ENCODE results near the gene PTDSS2.
A peak's percentile ranks its signal among the peaks of the same experiment; 100 is the strongest.

Gene PTDSS2

DNA sequence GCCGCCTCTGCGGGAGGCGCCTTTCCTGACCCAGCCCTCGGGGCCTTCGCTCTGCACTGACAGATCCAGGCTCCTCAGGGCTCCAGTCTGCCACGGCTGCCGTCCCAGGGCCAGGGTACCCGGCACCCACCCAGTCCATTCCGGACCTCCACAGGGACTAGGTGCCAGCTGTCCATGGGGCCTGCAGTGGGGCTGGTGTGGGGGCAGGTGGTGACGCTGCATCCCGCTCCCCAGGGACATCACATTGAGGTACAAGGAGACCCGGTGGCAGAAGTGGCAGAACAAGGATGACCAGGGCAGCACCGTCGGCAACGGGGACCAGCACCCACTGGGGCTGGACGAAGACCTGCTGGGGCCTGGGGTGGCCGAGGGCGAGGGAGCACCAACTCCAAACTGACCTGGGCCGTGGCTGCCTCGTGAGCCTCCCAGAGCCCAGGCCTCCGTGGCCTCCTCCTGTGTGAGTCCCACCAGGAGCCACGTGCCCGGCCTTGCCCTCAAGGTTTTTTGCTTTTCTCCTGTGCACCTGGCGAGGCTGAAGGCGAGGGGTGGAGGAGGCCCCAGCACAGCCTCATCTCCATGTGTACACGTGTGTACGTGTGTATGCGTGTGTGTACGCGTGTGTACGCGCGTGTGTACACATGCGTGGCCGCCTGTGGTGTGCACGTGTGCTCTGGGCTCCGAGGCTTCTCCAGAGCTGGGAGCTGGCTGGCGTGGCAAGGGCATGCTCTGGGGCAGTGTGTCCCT lies 40.3 kb downstream of the PTDSS2 start:
- DNase-seq (ENCODE audit: low spot score) = no peak

DNA sequence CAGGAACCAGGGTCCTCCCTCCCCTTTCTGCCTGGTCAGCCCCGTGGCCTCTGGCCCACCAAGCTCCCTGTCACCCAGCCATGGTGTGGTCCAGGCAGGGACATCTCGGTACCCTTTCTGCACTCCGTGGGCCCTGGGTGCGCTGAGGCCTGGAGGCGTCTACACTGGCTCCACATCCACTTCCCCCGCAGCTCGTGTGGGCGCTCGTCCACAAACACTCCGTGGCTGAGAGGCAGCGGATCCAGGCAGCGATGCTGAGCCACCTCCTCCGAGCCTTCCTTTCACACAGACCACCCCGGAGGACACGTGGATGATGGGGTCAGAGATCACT lies 40.8 kb downstream of the PTDSS2 start:
- DNase-seq (ENCODE audit: low spot score) = no peak

DNA sequence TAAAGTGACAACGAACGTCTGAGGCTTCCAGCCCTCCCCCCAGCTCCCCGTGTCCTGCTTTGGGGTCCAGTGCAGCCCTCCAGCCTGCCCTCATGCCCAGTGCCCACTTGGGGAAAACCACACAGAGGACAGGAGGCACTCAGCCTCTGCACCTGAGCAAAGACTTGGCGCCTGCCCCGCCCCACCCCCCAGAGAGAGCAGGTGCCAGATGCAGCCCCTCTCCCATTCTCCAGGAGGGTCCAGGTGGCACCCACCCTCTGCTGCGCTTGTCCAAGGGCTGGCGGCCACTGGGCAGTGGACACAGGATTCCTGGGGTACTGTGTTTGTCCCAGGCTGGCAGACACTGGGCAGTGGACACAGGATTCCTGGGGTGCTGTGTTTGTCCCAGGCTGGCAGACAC lies 41.3 kb downstream of the PTDSS2 start:
- no peak for DNase-seq (ENCODE audit: low spot score)

DNA sequence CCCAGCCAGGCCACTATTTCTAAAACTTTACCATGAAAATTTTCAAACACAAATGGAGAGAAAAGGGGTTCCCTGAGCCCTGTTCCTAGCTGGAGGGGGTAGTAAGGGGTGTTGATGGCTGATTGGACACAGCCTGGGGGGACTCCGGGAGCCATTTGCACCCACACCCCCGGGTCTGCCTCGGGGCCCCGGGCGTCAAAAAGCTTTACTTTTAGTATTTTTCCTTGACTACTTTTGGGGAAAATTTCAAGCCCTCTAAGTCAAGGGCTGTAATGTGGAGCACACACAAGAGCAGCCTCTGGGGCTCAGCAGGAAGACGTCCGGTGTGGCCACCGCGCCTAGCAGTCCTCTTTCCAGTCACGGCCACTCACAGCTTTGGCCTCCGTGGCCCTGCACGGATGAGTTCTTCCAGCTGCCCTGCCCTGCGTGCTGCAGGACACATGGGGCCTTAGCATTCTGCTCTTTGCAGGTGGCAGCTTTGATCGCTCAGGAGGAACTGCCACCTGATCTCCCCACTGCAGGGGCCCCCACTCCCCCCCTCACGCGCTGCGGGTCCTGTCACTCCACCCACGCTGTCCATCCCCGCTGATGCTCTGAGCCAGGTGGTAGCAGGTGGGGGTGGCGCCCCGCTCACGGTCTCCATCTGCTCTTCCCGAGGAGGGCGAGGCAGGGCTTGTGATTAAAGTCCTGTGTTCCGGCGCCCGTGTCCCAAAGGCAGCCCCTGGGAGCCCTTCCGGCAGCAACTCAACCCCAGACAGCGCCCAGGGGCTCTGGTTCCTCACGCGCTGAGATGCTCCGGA lies 42.5 kb downstream of the PTDSS2 start:
- DNase-seq (ENCODE audit: low spot score) = peak; percentile 45

DNA sequence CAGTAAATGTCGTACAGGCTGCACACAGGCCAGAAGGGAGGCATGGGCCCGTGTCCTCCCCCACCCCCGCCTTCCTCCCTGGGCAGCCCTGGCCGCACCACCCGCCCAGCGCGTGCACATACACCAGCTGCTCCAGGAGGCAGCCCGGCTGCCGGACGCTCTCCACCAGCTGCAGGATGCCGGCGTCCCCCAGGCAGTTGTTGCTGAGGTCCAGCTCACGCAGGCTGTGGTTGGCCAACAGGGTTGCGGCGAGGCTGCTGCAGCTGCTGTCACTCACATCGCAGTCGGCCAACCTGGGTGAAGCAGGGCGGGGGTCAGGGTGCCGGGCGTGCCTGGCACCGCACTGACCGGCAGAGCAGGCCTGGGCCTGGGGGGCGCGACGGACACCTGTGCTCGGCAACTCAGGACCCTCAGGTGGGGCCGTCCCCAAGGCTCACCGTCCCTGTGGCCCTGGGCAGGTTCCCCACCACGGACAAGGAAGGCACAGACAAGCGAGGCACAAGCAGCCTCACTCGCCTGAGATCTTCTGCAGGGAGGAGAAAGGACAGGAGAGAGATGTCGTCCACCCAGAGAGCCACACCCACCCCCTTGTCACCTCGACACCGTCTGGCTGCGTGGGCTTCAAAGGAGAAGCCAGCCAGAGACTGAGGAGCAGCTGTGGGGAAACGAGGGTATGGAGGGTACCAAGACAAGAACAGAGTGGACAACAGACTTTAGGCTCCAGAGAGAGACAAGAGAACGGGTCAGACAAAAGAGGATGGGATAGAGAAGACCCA lies 44.9 kb downstream of the PTDSS2 start:
- DNase-seq (ENCODE audit: low spot score) = peak; percentile 34

DNA sequence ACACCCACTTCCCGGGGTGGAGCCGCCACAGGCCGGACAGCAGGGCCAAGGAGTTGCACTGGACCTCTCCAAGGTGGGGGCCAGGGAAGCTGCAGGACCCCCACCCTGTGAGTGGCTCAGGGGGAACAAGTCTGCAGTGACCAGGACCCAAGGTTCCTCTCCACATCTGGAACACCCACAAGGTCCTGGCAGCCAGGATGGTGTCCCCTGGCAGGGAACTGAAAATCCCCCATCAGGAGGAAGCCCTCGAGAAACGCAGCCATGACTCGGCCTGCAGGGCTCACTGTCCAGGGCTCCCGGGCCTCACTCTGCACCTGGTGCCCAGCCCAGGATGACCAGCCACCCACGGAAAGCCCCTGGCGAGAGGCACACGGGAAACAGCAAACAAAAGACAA lies 45.5 kb downstream of the PTDSS2 start:
- DNase-seq (ENCODE audit: low spot score) = no peak

DNA sequence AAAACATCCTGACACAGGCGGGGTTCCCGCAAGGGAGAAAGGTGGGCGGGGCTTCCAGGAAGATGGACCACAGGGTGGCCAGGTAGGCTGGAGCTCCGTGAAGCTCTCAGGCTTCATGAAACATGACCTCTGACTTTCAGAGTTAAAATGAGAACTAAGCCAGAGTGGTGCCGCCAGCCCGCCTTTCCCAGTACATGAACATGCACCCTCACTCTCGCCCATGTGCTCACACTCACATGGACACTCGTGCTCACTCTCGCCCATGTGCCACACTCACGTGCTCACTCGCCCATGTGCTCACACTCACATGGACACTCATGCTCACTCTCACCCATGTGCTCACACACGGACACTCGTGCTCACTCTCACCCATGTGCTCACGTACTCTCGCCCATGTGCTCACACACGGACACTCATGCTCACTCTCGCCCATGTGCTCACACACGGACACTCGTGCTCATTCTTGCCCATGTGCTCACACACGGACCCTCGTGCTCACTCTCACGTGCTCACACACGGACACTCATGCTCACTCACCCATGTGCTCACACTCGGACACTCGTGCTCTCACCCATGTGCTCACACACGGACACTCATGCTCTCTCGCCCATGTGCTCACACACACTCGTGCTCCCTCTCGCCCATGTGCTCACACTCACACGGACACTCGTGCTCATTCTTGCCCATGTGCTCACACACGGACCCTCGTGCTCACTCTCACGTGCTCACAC lies 46.9 kb downstream of the PTDSS2 start:
- no peak for DNase-seq (ENCODE audit: low spot score)

DNA sequence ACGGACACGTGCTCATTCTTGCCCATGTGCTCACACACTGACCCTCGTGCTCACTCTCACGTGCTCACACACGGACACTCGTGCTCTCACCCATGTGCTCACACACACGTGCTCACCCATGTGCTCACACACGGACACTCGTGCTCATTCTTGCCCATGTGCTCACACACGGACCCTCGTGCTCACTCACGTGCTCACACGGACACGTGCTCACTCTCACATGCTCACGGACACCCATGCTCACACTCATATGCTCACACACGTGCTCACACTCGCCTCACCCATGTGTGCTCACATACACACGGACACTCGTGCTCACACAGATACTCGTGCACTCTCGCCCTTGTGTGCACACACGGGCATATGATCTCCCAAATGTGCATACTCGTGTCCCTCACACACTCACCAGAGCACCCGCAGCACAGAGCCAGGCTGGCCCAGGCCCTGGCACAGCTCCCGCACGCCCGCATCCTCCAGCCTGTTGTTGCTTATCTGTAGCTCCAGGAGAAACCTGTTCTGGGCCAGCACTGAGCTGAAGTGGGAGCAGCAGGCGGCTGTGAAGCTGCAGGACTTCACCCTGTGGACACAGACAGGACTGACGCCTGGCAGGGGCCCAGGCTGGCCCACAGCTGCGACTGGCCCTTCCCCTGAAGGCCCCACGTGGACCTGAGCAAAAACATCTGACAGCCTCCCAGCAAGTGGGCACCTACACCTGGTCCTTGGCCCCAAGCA lies 47.7 kb downstream of the PTDSS2 start:
- DNase-seq (ENCODE audit: low spot score) = no peak

DNA sequence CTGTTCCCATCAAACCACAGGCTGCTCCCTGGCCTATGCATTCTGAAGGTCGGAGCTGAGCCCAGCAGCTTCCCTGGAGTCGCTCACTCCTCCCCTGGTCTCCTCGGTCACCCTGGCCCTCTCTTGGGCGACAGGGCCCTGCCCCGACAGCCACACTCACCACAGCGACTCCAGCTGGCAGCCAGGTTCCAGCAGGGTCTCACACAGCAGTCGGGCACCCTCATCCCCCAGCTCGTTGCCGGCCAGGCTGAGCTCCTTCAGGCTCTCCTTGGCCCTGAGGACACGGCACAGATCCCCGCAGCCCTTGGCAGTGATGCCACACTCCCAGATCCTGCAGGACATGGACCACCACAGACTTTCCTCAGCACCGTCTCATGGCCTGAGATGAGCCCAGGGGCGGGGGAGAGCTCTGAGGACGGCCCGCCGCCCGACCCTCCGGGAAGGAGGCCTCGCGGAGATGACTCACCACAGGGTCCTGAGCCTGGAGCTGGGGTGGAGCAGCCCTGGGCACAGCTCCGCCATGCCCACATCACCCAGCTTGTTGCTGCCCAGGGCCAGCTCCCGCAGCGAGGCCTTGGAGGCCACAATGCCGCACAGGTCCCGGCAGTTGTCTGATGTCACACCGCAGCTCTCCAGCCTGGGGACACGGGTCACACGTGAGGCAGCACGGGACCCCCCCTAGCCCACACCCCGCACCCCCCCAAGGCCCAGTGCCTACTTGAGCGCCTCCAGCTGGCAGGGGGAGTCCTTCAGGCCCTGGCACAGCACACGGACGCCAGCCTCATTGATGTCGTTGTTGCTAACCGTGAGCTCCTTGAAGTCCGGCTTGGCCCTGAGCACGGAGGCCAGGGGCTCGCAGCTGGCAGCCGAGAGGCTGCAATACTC lies 48.5 kb downstream of the PTDSS2 start:
- DNase-seq (ENCODE audit: low spot score) = peak; percentile 27

DNA sequence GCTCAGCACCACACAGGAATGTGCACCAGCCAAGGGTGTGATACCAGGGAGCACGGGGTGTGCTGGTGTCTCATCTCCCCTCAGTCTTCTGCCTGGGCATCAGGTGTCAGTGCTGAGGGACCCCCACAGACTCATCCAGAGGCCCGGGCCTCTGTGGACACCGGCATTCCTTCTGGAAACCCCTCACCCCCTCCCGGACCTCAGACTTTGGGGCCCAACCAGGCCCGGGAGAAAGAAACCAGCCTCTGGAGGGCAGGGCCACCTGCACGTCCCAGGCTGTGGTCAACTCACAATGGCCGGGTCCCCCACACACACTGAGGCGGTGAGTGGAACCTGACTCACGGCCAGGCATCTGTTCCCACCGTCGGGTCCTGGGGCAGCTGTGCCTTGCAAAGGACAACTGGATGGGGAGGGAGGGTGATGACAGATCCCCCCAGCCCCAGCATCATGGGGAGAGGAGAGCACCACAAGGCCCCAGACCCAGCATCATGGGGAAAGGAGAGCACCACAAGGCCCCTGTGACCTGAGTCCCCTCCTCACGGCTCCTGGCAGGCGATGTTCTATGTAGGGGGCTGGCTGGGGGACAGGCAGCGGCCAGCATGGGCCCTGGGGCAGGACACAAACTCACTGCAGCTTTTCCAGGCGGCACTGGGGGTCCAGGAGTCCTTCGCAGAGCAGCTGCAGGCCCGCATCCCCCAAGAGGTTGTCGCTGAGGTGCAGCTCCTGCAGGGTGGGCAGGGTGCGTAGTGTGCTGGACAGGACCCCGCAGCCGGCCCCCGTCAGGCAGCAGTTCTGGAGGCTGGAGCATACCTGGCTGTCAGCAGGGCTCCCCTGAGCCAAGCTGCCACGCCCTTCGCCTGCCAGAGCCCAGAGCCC lies 49.4 kb downstream of the PTDSS2 start:
- no peak for DNase-seq (ENCODE audit: low spot score)

DNA sequence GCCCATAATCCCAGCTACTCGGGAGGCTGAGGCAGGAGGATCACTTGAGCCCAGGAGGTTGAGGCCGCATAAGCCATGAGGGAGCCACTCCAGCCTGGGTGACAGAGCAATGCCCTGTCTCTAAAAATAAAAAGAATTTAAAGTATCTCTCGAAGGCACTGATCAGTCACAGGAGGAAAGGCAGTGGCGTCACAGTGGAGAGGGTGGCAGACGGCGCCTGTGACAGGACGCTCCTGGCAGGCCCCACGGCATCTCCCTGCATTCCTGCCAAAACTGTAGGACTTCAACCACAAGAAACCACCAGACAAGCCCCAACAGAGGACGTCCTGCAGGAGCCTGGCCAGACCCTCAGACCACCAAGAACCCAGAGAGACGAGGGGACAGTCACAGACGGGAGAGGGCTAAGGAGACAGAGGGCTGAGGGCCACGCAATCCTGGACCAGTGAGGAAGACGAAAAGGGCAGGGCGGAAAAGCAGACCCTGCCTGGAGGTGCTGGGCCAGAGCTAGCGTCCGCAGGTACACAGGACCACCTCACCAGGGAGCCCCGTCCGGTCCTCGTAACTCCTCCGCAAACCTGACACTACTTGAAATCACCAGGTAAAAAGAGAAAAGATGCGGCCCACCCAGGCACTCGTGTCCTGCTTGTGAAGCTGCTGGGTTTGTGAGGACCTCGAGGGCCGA lies 51.1 kb downstream of the PTDSS2 start:
- DNase-seq (ENCODE audit: low spot score) = no peak

DNA sequence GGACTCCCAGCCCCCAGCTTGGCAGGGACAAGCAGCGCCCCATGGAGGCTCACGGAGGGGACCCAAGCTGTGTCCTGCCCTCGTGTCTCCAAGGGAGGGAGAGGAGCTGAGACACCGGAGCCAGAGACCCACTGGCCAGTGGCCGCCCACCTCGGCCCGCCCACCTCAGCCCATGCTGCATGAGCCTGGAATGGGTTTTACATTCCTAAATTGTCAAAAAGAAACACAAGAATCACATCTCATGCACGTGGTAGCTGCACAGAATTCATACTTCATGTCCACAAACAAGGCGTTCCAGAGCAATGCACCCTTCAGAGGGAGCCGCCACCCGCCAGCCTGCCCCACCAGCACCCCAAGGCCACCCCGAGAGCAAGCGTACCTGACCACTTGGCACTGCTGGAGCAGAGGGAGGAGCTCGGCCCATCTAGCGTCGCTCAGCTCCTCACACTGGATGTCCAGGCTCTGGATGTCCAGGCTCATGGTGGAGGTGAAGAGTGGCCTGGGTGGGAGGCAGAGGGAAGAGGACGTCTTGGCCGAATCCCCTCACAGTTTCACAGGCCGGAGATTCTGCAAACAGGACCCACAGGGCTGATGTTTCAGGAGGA lies 51.7 kb downstream of the PTDSS2 start:
- DNase-seq (ENCODE audit: low spot score) = no peak

DNA sequence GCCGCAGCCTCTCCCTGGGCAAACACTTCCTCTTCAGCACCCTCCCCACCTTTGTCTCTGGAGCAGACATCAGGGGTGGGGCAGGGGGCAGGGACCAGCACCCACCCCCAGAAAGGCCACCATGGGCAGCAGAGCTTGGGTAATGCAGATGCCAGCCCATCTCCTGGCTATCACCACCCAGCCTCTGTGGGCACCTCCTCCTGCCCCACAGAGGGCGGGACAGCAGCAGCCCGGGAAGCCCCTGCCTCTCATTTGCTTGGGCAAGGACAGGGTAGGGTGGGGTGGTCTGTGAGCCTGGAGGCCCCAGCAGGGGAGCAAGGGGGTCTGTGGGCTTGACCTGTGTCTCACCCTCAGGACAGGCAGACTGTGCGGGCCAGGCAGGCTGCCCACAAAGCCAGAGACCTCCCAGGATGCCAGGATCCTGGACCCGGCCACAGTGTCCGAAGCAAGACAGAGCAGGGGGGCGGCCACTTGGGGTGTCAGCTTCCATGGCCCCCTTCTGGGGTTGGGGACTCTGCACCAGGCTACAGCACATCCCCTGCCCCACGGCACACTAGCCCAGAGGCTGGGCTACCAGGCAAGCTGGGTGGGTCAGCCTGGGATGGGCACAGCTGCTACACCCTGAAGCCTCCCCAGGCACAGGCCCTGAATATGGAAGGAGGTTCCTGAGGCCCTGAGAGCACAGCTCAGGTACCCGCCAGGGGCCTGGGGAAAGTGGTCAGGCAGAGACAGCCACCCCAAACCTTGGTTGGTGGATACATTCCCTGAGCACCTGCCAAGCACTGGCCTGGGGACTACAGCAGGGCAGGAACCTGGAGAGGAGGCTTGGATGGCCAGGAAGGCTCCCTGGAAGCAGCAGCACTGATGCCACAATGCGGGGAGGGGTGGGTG lies 52.5 kb downstream of the PTDSS2 start:
- DNase-seq (ENCODE audit: low spot score) = no peak

DNA sequence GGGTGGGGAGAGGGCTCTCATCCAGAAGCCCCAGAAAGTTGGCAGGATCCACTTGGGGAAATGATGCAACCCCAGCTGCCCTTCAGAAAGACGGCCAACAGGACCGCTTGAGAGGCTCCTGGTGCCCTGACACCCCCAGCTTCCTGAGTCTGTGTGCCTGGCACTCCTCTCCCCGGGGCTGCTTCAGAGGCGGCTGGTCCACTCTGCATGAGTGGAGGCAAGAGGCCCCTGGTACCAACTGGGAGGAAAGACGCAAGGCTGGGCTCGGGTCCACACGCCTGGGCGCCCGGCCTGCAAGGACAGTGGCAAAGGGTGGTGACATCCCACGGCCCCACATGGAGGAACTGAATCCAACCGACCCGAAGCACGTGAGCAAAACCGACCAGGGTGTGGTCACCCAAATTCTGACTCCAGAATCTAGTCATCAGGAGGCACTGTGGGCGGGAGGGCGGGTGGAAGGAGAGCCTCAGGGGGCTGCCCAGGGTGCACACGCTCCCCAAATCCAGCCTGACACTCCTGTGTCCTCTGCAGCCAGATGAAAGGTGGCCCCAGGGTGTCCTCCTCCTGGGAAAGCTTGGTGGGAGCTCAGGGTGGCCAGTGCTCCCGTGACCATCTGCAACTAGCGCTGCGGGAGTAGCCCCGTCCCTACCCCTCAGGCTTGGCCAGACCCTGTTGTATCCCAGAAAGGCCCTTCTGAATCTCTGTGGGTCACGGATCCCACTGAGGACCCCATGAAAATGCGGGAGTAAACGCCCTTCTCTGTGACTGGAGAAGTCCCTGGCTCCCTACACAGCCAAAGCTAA lies 53.3 kb downstream of the PTDSS2 start:
- no peak for DNase-seq (ENCODE audit: low spot score)

DNA sequence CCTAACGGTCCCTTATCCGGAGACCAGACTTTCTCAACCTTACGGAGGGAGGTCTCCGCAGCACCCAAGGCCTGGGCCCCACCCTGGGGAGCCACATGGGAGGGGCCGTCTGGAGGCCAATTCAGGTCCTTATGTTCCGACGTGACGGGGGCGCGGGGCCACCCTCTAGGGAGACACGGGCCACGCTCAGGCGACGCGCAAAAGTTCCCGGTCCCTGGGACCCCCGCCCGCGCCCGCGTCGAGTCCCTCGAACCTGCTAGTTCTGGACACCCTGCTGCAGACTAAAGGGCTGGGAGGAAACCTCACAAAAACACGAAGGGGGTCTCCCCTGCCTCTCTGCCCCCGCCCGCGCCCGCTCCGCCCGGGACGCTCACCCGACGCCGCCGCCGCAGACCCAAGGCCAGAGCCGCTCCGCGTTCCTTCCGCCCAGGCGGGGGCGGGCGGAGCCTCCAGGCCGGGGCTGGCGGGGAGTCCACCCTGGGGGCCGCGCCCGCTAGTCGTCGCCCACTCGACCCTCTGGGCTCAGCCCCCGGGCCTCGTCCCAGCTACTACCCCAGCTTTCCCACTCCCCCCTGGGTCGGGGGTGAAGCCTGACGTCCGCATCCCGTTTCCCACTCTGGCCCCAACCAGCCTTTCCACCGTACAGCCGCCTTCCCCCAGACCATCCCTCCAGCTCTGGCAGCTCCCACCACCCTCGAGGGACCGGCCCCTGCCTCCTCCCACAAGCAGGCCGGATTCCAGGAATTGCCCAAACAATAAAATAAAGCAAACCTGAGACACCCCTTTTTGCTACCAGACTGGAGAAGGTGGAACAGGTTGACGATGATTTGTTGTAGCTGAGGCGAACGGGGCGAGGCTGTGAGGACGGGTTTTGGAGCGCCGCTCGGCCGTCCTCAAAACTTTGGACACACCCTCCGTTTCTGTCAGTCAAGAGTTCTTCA lies 54.2 kb downstream of the PTDSS2 start:
- DNase-seq (ENCODE audit: low spot score) = no peak

DNA sequence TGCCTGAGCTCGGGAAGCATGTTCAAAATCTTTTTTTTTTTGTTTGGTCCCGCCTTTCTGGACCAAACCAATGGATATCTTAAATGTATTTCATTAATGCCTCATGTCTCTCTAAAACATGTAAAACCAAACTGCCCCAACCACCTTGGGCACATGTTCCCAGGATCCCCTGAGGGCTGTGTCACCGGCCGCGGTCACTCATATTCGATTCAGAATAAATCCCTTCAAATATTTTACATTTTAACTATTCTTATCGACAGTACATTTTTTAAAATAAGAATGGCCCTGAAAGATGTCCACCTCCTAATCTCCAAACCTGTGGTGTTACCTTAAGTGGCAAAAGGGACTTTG lies 54.9 kb downstream of the PTDSS2 start:
- DNase-seq (ENCODE audit: low spot score) = no peak

All from D341Med (cell line).